Neural cell (in vitro differentiated cells): Measurements from ENCODE around the gene ZNF140.

Experiments used
- POLR2AphosphoS5 ChIP-seq: IDR thresholded peaks from 2 replicates; pipeline ENCODE4 v1.6.1; 2012
- TF ChIP-seq, protein P1 (sequence below): fragments of 450-650 bp; IDR thresholded peaks from 2 replicates; pipeline ENCODE4 v1.5.1; 2014; ENCODE audit warnings: antibody characterized with exemption, mild to moderate bottlenecking, moderate library complexity; ENCODE audit not compliant: poor library complexity, severe bottlenecking

DNA sequence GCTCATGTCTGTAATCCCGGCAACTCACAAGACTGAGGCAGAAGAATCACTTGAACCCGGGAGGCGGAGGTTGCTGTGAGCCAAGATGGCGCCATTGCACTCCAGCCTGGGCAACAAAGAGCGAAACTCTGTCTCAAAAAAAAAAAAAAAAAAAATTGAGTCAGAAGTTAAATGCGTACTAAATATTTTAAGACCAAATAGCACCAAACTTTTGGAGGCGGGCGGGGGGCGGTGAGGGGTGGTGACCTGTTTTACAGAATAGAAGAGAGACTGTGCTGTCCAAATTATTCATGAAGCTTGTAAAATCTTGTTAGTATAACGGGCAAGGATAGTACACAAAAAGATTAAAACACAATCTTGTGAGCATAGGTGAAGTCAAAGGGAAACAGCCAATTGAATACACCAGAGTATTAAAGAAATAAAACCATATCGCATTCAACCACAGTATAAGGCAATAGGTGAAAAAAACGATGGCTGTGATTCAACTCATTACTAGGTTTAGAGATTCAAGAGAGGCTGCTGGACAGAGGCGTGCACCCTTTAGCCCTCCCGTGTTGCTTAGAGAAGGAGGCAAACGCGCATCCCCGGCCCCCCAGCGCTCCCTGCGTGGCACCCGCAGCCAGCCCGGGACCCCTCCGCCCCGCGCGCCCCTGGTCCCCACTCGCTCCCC is 48.8 kb downstream of the ZNF140 start:
- TF ChIP-seq, protein P1, sequence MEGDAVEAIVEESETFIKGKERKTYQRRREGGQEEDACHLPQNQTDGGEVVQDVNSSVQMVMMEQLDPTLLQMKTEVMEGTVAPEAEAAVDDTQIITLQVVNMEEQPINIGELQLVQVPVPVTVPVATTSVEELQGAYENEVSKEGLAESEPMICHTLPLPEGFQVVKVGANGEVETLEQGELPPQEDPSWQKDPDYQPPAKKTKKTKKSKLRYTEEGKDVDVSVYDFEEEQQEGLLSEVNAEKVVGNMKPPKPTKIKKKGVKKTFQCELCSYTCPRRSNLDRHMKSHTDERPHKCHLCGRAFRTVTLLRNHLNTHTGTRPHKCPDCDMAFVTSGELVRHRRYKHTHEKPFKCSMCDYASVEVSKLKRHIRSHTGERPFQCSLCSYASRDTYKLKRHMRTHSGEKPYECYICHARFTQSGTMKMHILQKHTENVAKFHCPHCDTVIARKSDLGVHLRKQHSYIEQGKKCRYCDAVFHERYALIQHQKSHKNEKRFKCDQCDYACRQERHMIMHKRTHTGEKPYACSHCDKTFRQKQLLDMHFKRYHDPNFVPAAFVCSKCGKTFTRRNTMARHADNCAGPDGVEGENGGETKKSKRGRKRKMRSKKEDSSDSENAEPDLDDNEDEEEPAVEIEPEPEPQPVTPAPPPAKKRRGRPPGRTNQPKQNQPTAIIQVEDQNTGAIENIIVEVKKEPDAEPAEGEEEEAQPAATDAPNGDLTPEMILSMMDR, result no peak
- no peak for TF ChIP-seq POLR2AphosphoS5
